Stomach smooth muscle (tissue), 2 donors: ENCODE data around the gene DOCK11.

Experiments
- H3K27ac ChIP-seq: one replicate; pipeline ENCODE4 v1.7.0; 2013; ENCODE audit warnings: mild to moderate bottlenecking, low read length, inconsistent platforms
- H3K27me3 ChIP-seq, 2 donors: one replicate each; pipeline ENCODE4 v1.7.0; 2013; ENCODE audit warnings: low read length in 2 of 2; ENCODE audit not compliant: insufficient read depth in 2 of 2, control insufficient read depth in 1 of 2
- H3K36me3 ChIP-seq, 2 donors: one replicate each; pipeline ENCODE4 v1.7.0; 2013; ENCODE audit warnings: low read length in 2 of 2; ENCODE audit not compliant: control insufficient read depth in 2 of 2, insufficient read depth in 2 of 2
- H3K4me1 ChIP-seq: one replicate; pipeline ENCODE4 v1.7.0; 2013; ENCODE audit warnings: low read length; ENCODE audit not compliant: control insufficient read depth, insufficient read depth
- H3K4me3 ChIP-seq, 2 donors: one replicate each; pipeline ENCODE4 v1.7.0; 2013; ENCODE audit warnings: low read length in 2 of 2
- H3K9ac ChIP-seq, 2 donors: one replicate each; pipeline ENCODE4 v1.7.0; 2013; ENCODE audit warnings: low read length in 2 of 2, mild to moderate bottlenecking in 1 of 2
- H3K9me3 ChIP-seq, 2 donors: one replicate each; pipeline ENCODE4 v1.7.0; 2013; ENCODE audit warnings: low read length in 2 of 2; ENCODE audit not compliant: control insufficient read depth in 2 of 2
- donor health status: healthy.
- donor health status: Pancreatic carcinoma.

DOCK11 gene

GRCh38 chrX:118734909-118735308 is 239.3 kb downstream of the DOCK11 start:
- no peak overlapping the region for H3K9ac ChIP-seq
- no peaks in the 10 kb centered on the region for H3K9me3 ChIP-seq
- H3K27ac ChIP-seq: no peak overlapping the region
- H3K27me3 ChIP-seq: no peaks in the 10 kb centered on the region
- no peaks in the 10 kb centered on the region for H3K36me3 ChIP-seq
- no peak overlapping the region for H3K4me3 ChIP-seq
- H3K4me1 ChIP-seq: peaks cover 8% of the 10 kb centered on the region
